Muscle layer of duodenum (tissue), 2 donors: ENCODE data around the gene DAB2IP.

Source experiments
- H3K27ac ChIP-seq: one replicate; pipeline ENCODE4 v1.7.0; 2013; ENCODE audit warnings: mild to moderate bottlenecking, low read length
- H3K27me3 ChIP-seq: one replicate; pipeline ENCODE4 v1.7.0; 2013; ENCODE audit warnings: low read depth, mild to moderate bottlenecking, control low read depth, low read length
- H3K36me3 ChIP-seq, 2 donors: one replicate each; pipeline ENCODE4 v1.7.0; 2013; ENCODE audit warnings: low read length in 2 of 2, control low read depth in 1 of 2, mild to moderate bottlenecking in 1 of 2; ENCODE audit not compliant: insufficient read depth in 2 of 2, control insufficient read depth in 1 of 2
- H3K4me1 ChIP-seq, 2 donors: one replicate each; pipeline ENCODE4 v1.7.0; 2013; ENCODE audit warnings: low read length in 2 of 2, mild to moderate bottlenecking in 2 of 2, control low read depth in 1 of 2, moderate library complexity in 1 of 2; ENCODE audit not compliant: insufficient read depth in 2 of 2, control insufficient read depth in 1 of 2
- H3K4me3 ChIP-seq, 2 donors: one replicate each; pipeline ENCODE4 v1.7.0; 2013; ENCODE audit warnings: low read length in 2 of 2, low read depth in 1 of 2, mild to moderate bottlenecking in 1 of 2
- H3K9me3 ChIP-seq, 2 donors: one replicate each; pipeline ENCODE4 v1.7.0; 2013; ENCODE audit warnings: low read length in 2 of 2, control low read depth in 1 of 2, mild to moderate bottlenecking in 1 of 2; ENCODE audit not compliant: control insufficient read depth in 1 of 2
- donor health status: healthy.

The DAB2IP gene

DNA sequence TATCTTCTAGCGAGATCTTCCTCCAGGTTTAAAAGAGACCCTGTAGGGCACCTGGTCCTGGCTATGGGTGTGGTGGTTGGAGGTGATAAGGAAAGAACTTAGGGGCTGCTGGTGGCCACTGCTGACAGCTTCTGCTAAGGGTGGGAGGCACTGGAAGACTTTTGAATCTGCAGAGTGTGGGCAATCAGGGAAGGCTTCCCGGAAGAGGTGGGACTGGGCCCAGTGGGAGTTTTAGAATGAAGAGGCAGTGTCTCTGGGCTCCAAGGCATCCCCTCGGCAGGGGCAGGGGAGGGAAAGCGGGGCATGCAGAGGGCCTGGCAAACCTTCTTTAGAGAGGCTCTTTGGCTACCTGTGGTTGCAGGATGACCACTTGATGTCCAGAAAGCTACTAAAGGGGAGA, 23.0 kb upstream of the DAB2IP start:
- no peaks in the 10 kb centered on the region for H3K27me3 ChIP-seq
- no peak overlapping the region for H3K27ac ChIP-seq

DNA sequence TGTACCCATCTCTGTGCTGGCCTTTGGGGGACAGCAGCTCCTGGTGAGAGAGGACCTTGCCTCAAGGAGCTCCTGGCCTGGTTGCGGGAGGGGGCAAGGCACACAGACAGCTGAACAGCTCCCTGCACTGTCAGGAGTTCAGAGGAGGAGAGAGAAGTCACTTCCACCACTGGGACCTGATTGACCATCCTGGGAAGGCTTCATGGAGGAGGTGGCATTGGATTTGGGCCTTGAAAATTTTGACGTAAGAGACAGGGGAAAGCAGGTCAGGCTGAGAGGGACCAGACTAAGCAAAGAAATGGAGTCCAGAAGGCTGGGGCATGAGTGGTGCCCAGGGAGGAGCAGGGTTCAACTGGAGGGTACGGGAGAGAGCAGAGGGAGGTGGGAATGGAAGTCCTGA, 20.3 kb upstream of the DAB2IP start:
- Histone ChIP-seq H3K4me3 (no peak overlapping the region), H3K4me1 (peaks cover 3 to 27% of the 10 kb centered on the region in 2 donors), H3K9me3 (no peaks in the 10 kb centered on the region), H3K27me3 (no peaks in the 10 kb centered on the region), H3K36me3 (no peaks in the 10 kb centered on the region), H3K27ac (no peak overlapping the region)

More for the DNA sequence above, 23.0 kb upstream of the DAB2IP start:
- H3K36me3 ChIP-seq: no peaks in the 10 kb centered on the region
- no peaks in the 10 kb centered on the region for H3K9me3 ChIP-seq
- H3K4me3 ChIP-seq: no peak overlapping the region
- peaks cover 0 to 8% of the 10 kb centered on the region in 2 donors for H3K4me1 ChIP-seq

GRCh38 chr9:121631978-121632418, 19.4 kb upstream of the DAB2IP start:
- no peaks in the 10 kb centered on the region for H3K36me3 ChIP-seq
- no peak overlapping the region for H3K4me3 ChIP-seq
- H3K9me3 ChIP-seq: no peaks in the 10 kb centered on the region
- H3K27me3 ChIP-seq: no peaks in the 10 kb centered on the region
- no peak overlapping the region for H3K27ac ChIP-seq
- peaks cover 3 to 36% of the 10 kb centered on the region in 2 donors for H3K4me1 ChIP-seq

DNA sequence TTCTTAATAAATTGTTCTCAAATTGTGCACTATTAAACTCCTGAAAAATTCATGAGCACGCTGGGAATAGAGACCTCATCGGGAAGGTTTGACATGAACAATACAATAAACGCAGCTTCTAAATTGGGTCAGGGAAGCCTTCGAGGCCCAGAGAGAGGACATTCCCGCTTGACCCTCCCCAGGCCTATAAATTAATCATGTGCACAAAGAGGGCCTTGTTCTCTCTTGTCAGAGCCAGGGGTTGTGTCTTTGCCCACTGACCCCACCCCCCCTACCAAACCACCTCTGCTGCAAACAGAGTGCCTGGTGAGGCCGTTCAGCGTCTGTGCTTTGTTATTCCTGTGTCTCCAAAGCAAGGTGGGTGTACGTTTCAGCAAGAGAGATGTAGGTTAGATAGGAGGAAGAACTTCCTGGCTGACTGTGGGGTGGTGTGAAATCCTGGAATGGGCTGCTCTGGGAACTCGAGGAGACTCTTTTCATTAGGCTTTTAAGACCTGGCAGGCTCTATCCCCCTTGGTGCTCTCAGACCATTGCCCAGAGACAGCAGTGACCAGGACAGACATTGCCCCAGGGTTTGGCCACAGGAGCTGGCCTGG, 18.2 kb upstream of the DAB2IP start:
- Histone ChIP-seq H3K4me3 (no peak overlapping the region), H3K4me1 (peaks cover 5 to 48% of the 10 kb centered on the region in 2 donors), H3K27ac (no peak overlapping the region)

GRCh38 chr9:121633736-121634135, 17.7 kb upstream of the DAB2IP start:
- Histone ChIP-seq H3K4me1 (peaks cover 6 to 54% of the 10 kb centered on the region in 2 donors), H3K36me3 (no peaks in the 10 kb centered on the region), H3K27me3 (no peaks in the 10 kb centered on the region), H3K27ac (no peak overlapping the region), H3K4me3 (no peak overlapping the region), H3K9me3 (no peaks in the 10 kb centered on the region)

More for the DNA sequence above, 18.2 kb upstream of the DAB2IP start:
- Histone ChIP-seq H3K9me3 (no peaks in the 10 kb centered on the region), H3K36me3 (no peaks in the 10 kb centered on the region), H3K27me3 (no peaks in the 10 kb centered on the region)

GRCh38 chr9:121634329-121635261, 16.8 kb upstream of the DAB2IP start:
- Histone ChIP-seq H3K27me3 (no peaks in the 10 kb centered on the region), H3K4me3 (no peak overlapping the region), H3K9me3 (no peaks in the 10 kb centered on the region), H3K36me3 (no peaks in the 10 kb centered on the region), H3K4me1 (peaks cover 6 to 54% of the 10 kb centered on the region in 2 donors), H3K27ac (no peak overlapping the region)

DNA sequence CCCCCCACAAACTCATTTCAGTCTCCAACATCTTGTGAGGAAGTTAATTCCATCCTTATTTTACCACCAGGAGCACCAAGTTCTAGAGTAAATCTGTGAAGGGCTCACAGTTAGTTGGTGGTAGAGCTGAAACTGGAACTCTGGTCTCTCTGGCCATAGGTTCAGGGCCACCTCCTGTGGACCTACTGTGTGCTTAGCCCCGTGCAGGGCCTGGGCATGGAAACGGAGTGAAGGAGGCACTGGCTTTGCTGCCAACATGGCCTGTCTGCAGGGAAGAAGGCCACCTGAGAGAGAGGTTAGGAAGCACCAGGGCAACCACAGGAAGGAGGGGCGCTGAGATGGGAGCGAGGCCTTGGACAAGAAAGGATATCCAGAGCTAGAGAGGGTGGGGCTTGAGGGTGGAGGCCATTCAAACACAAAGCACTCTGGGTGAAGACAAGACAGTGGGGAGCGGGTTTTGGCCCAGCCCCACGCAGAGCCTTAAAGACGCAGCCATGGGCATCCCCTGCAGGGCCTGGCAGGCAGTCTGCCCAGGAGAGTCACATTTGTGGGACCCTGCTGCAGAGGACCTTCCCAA, 16.0 kb upstream of the DAB2IP start:
- H3K27ac ChIP-seq: no peak overlapping the region
- peaks cover 8 to 60% of the 10 kb centered on the region in 2 donors for H3K4me1 ChIP-seq

GRCh38 chr9:121636341-121636865, 15.0 kb upstream of the DAB2IP start:
- H3K27me3 ChIP-seq: no peaks in the 10 kb centered on the region
- no peak overlapping the region for H3K4me3 ChIP-seq
- no peaks in the 10 kb centered on the region for H3K36me3 ChIP-seq
- H3K27ac ChIP-seq: no peak overlapping the region
- H3K9me3 ChIP-seq: no peaks in the 10 kb centered on the region
- peaks cover 14 to 66% of the 10 kb centered on the region in 2 donors for H3K4me1 ChIP-seq

More for the DNA sequence above, 16.0 kb upstream of the DAB2IP start:
- no peaks in the 10 kb centered on the region for H3K36me3 ChIP-seq
- no peaks in the 10 kb centered on the region for H3K9me3 ChIP-seq
- H3K27me3 ChIP-seq: no peaks in the 10 kb centered on the region
- no peak overlapping the region for H3K4me3 ChIP-seq

- no peak overlapping the region for H3K4me3 ChIP-seq
- H3K27me3 ChIP-seq: no peaks in the 10 kb centered on the region
- H3K36me3 ChIP-seq: no peaks in the 10 kb centered on the region
- peaks cover 14 to 66% of the 10 kb centered on the region in 2 donors for H3K4me1 ChIP-seq
- no peaks in the 10 kb centered on the region for H3K9me3 ChIP-seq
- H3K27ac ChIP-seq: no peak overlapping the region
Measured at GRCh38 chr9:121636978-121637712, 14.3 kb upstream of the DAB2IP start.

DNA sequence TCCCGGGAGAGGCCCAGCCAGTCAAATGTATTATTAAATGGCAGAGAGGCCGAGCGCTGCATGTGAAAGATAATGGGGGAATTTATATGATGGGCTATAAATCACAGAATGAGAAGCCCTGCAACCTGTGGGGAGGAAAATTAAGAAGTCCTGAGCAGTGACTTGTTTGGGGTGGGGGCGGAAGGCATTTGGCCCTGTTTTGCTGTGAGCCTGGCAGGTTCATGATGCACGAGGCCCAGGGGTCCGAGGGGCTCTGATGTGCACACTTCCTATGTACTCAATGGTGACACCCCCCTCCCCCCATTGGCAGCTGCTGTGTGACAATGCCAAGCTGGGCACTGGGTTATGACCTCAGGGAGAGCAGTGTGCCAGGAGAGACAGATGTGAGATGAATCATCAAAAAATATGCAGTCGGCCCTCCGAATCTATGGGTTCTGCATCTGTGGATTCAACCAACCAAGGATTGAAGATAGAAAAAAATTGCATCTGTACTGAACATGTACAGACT, 13.7 kb upstream of the DAB2IP start:
- no peaks in the 10 kb centered on the region for H3K9me3 ChIP-seq

More for the DNA sequence above, 13.7 kb upstream of the DAB2IP start:
- Histone ChIP-seq H3K4me3 (no peak overlapping the region), H3K36me3 (no peaks in the 10 kb centered on the region), H3K27ac (no peak overlapping the region), H3K4me1 (peaks cover 14 to 66% of the 10 kb centered on the region in 2 donors), H3K27me3 (no peaks in the 10 kb centered on the region)
